ENCODE results near the gene KLC1.
"Not testable (repeated sequence)": the region's sequence is repeated elsewhere in the genome, so short reads cannot be mapped to it uniquely, and the experiment has no call there.

Gene KLC1

DNA sequence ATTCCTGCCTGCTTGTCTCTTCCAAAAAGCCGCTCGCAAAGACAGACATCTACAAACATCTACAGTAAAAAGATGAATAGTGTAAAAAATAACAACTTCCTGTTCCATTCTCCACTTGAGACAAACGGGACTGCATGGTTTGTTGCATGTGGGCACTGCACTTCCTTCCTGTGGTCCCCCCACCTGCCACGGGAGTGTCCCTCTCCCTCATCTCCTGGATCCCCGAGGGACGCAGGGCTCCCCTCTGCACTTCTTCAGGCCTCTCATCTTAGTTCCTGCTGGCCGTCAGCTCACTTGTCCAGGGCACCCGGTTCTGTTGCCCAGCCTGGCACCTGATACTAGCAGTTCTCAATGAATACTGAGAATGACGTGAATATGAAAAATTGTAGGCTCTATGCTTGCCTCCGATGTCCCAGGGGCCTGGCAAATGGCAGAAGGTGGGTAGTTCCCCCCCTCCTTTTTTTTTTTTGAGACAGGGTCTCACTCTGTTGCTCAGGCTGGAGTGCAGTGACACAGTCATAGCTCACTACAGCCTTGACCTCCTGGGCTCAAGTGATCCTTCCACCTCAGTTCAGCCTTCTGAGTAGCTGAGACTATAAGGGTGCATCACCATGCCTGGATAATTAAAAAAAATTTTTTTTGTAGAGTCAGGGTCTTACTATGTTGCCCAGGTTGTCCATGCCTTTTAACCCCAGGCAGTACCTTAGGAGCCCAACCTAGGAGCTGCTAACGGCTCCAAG lies 3.5 kb upstream of the KLC1 start:
- DNase-seq (ENCODE audit: low spot score): no peak

- DNase-seq (ENCODE audit: low spot score): no peak
Observed at GRCh38 chr14:103626146-103626850, 2.7 kb upstream of the KLC1 start.

GRCh38 chr14:103627073-103628025 lies 1.7 kb upstream of the KLC1 start:
- no peak for DNase-seq (ENCODE audit: low spot score)

DNA sequence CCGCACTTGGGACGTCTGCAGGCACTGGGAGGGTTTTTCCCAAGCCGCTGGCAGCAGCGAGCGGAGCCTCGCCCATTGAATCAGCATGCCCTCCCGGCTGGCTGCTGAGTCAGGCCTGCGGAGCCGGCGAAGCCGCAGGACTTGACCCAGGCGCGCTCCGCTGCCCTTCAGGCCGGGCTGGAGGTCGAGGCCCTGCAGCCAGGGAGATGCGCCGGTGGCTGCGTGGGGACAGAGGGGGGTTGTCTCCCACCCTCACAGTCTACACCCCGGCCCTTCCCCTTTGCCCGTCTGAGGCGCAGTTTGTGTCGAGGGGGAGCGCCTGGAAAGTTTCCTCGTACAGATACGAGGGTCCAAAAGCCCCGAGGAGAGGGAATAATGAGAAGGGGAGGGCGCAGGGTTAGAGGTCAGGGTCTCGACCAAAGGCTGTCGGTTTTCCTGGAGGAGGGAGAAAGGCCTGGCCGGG lies 759 bp upstream of the KLC1 start:
- peak; percentile 81 for DNase-seq (ENCODE audit: low spot score)

DNA sequence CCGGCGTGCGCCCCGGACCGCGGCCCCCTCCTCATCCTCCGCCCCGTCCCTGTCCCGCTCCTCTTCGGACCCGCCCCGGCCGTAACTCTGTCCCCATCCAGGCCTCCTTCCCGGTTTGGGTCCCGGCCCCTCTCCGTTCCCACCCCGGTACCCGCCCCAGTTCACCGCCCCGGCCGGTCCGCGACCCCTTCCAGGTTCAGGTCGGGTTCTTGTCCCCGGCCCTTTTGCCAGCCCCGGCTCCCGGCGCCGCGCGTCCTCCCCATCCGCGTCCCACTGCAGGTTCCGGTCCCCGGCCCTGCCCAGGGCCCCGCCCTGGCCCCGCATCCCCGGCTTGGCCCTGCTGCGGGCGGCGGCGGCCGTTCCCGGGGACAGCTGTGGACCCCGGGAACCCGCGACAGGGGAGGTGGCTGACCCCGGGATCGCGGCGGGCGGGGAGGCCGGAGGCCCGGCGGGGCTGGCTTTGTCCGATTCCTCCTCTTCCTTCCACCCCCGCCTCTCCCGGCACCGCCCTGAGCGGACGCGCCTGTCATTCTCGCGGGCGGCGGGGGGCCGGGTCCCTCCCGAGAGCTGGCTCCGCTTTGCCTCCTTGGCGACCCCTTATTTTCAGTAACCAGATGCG lies 601 bp downstream of the KLC1 start:
- DNase-seq (ENCODE audit: low spot score): peak; percentile 36

GRCh38 chr14:103630364-103631108 lies 1.5 kb downstream of the KLC1 start:
- peak; percentile 19 for DNase-seq (ENCODE audit: low spot score)

DNA sequence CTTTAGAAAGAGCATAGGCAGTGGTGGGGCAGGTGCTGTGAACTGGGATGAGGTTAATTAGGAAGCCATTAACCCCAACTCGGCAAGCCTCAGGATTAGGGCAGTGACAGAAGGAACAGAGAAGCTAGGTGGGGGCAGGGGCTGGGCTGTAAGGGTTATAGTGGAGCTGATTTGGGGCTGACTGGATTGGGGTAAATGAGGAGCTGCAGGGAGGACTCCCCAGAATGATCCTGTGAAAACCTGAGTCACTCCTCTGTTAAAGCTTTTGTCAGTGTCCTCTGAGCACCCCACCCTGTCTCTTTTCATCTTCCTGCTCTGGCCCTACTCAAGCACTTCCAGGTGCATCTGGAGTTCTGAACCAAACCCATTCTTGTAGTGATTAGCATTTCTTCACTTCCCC lies 4.4 kb downstream of the KLC1 start:
- no peak for DNase-seq (ENCODE audit: low spot score)

GRCh38 chr14:103634156-103634555 lies 5.1 kb downstream of the KLC1 start:
- DNase-seq (ENCODE audit: low spot score): no peak

DNA sequence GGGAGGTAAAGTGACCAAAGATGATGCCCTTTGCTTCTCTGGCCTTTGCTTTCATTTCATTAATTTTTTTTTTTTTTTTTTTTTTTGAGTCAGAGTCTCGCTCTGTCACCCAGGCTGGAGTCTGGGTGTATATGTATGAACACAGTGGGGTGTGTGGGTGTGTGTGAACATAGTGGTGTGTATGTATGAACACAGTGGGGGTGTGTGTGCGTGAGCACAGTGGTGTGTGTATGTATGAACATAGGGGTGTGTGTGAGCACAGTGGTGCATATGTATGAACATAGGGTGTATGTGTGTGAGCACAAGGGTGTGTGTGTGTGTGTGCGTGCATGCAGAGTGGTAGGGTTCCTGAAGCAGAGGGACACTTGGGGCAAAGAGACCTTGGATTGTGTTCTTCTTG lies 9.6 kb downstream of the KLC1 start:
- no peak for DNase-seq (ENCODE audit: low spot score)

DNA sequence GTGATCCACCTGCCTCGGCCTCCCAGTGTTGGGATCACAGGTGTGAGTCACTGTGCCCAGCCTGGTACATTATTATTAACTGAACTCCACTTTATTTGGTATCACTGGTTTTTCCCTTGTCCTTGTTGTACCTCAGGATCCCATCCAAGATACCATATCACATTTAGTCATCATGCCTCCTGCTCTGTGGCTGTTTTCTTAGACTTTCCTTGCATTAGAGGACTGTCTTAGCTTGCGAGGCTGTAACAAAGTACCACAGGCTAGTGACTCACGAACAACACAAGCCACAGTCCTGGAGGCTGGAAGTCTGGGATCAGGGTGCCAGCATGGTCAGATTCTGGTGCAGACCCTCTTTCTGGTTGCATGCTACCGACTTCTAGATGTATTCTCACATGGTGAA lies 12.2 kb downstream of the KLC1 start:
- DNase-seq (ENCODE audit: low spot score): no peak

GRCh38 chr14:103646189-103646588 lies 17.2 kb downstream of the KLC1 start:
- no peak for DNase-seq (ENCODE audit: low spot score)

- no peak for DNase-seq (ENCODE audit: low spot score)
Observed at GRCh38 chr14:103649001-103649400, 20.0 kb downstream of the KLC1 start.

DNA sequence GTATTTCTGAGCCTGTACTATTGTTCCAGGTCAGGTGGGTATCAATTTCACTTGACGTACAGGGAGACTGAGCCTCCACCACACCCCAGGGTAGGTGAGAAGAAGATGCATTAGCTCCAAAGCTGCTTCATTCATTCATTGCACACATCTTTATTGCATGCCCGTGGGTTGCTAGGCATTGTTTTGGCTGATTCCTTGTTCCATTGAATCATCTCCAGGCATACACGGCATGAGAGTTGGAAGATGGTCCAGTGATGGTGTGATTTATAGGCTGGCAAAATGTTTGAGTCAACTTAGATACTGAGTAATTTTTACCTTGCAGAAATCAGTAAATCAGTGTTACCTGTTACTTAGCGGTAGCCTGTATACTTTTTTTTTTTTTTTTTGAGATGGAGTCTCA lies 21.2 kb downstream of the KLC1 start:
- DNase-seq (ENCODE audit: low spot score): no peak

- DNase-seq (ENCODE audit: low spot score): no peak
Observed at GRCh38 chr14:103651585-103651984, 22.6 kb downstream of the KLC1 start.

GRCh38 chr14:103652806-103653205 lies 23.8 kb downstream of the KLC1 start:
- DNase-seq (ENCODE audit: low spot score): no peak

GRCh38 chr14:103653336-103653735 lies 24.3 kb downstream of the KLC1 start:
- not testable (repeated sequence) for DNase-seq (ENCODE audit: low spot score)

GRCh38 chr14:103653805-103654204 lies 24.8 kb downstream of the KLC1 start:
- no peak for DNase-seq (ENCODE audit: low spot score)

GRCh38 chr14:103654619-103655018 lies 25.6 kb downstream of the KLC1 start:
- DNase-seq (ENCODE audit: low spot score): no peak

DNA sequence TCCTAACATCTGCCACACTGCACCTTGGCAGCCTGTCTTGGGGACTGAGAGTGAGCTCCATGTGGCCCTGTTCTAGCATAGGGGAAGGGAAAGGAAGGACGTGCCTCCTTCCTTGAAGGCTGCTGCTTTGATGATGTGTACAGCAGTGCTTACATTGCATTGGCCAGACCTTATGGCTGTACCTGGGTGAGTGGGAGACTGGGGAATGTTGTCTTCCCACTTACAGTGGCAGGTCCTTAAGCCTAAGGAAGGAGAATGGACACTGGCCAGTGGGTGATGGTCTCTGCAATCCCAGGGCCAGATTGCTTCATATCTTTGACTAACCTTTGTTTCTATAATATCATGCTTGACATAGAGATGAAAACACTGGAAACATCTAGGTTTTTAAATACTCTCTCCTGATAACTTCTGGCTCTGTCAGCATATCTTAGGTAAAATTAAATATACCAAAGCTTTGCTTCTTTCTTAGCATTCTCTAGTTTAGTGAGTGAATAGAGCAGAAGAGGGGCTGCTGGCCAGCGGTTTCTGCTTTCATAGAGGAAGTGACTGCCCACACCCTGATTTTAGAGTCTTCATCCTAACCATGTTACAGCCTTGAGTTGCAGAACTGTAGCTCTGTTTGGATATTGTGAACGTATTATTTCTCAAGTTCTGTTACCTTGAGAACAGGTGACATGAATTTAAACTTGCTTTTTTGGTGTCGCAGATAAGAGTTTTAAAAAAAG lies 27.2 kb downstream of the KLC1 start:
- DNase-seq (ENCODE audit: low spot score): no peak

- no peak for DNase-seq (ENCODE audit: low spot score)
Observed at GRCh38 chr14:103656756-103657133, 27.7 kb downstream of the KLC1 start.

GRCh38 chr14:103657471-103657870 lies 28.5 kb downstream of the KLC1 start:
- no peak for DNase-seq (ENCODE audit: low spot score)

Data from hematopoietic multipotent progenitor cell treated with erythropoietin and hydrocortisone succinate and interleukin-3 and kit ligand, for 17 days (in vitro differentiated cells).